Fibroblast of villous mesenchyme (primary cell): ENCODE measurements around the gene SMG9. TPM values are rescaled to one million over a fixed set of nuclear protein-coding genes. Genes with fewer than 3 reads are reported as not detected.

Source experiments
- DNase-seq: peaks from one replicate; pipeline ENCODE4 v3.0.0-alpha.2; 2010; ENCODE audit warnings: low read depth
- H3K4me3 ChIP-seq: 2 replicates; pipeline ENCODE4 v1.5.1; 2011; ENCODE audit warnings: low read depth, mild to moderate bottlenecking, low read length
- total RNA-seq: library from RNA; depleted of rRNA; stranded (reverse); fragments of >200 nt; gene quantifications from 2 replicates; pipeline ENCODE4 v1.2.3, GENCODE V29; 2012
- TF ChIP-seq, protein P1 (sequence below): IDR thresholded peaks from 2 replicates; pipeline ENCODE4 v1.5.1; 2012; ENCODE audit warnings: low read depth, mild to moderate bottlenecking, low read length; ENCODE audit not compliant: insufficient read depth

Gene SMG9
- total RNA-seq, 1 donor, result 13.0 TPM

DNA sequence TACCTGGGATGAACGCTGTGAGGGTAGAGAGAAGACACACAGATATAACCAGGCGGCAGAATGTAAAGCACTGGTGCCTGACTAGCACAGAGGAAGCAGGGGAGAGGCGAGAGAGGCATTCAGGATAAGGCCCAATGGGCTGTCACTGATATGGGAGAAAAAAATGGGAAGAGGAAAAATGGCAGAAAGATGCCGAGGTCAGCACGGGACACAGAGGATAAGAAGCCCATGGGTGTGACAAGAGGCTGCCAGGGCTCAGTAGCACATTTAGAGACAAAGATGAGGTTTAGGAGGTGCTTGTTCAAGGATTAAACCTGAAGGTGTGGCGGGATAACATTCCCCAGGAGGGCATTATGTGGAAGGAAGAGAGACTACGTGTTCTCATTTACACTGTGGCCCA, 5.6 kb downstream of the SMG9 start:
- DNase-seq, result no peak
- no peak overlapping the region for H3K4me3 ChIP-seq
- TF ChIP-seq, protein P1, sequence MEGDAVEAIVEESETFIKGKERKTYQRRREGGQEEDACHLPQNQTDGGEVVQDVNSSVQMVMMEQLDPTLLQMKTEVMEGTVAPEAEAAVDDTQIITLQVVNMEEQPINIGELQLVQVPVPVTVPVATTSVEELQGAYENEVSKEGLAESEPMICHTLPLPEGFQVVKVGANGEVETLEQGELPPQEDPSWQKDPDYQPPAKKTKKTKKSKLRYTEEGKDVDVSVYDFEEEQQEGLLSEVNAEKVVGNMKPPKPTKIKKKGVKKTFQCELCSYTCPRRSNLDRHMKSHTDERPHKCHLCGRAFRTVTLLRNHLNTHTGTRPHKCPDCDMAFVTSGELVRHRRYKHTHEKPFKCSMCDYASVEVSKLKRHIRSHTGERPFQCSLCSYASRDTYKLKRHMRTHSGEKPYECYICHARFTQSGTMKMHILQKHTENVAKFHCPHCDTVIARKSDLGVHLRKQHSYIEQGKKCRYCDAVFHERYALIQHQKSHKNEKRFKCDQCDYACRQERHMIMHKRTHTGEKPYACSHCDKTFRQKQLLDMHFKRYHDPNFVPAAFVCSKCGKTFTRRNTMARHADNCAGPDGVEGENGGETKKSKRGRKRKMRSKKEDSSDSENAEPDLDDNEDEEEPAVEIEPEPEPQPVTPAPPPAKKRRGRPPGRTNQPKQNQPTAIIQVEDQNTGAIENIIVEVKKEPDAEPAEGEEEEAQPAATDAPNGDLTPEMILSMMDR, result no peak

DNA sequence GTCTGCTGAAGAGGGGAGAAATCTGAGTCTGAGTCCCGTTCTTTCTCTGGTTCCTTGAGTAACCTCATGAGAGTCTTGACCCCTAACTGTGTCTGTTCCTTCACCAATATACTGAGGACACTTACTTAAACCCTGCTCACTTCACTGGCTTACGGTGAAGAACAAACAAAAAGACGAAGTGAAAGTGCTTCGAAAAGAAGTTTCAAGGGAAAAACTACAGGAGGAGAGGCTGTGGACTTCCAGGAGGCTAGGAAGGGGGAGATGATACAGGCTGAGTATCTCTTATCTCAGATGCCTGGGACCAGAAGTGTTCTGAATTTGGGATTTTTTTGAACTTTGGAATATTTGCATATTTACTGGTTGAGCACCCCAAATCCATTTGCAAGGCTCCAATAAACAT, 6.1 kb downstream of the SMG9 start:
- no peak for DNase-seq
- H3K4me3 ChIP-seq, result no peak overlapping the region
- TF ChIP-seq, protein P1, result no peak

DNA sequence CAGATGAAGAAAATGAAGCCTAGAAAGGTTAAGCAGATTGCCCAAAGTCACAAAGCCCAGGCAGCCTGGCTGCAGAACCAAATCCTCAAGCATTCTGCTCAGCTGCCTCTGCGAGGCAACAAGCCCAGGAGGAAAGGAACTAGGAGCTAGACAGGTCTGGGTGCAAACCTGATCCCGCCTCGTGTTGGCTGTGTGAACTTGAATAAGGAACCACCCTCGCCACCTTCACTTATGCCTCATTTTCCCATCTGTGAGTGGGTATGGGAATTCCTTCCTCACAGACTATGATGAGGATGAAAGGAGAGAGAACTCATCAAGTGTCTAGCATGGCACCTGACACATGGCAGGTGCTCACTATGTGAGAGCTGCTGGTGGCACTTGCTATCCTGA, 6.6 kb downstream of the SMG9 start:
- no peak for DNase-seq
- H3K4me3 ChIP-seq, result no peak overlapping the region
- TF ChIP-seq, protein P1, result no peak

DNA sequence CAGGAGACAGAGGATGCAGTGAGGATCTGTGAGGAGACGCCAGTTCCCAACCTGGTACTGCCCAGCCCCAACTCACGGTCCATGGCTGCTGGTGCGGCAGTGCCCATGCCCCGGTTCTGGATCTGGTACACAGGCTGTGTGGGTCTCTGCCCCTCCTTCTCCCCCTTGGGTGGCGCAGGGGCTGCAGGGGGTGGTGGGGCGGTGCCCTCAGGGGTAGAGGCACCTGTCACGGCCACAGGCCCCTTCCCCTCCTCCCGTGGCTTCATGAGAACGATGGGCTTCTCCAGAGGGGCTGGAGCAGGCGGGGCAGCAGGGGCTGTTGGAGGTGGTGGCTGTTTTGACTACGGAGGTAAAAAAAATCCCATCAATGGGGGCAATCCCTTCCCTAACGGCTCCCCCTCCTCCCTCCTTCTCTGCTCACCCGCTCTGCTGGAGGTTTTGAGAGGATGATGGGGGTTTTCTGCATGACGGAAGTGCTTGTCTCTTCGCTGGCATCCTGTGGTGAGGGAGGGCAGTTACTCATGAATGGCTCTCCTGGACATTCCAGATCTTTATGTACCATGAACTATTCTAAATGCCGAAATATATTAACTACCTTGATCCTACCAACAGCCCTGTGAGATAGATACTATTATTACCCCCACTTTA, 7.1 kb downstream of the SMG9 start:
- H3K4me3 ChIP-seq, result no peak overlapping the region
- TF ChIP-seq, protein P1, result no peak
- DNase-seq, result no peak

DNA sequence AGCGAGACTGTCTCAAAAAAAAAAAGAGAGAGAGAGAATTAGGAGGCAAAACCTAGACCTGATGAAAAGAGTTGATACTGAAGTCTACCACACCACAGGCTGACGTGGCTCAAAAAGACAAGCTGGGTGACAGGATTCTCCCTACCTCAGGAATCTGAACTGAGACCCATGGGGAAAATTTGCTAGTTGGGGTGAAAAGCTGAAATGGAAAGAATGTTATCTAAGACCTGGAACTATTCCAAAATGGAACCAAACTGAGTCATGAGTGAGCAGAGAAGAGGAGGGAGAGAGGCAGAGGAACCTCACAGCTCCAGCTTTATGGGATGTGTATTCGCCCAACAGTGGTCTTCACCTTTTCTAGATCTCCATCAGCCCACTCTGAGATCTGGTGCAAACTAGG, 11.7 kb downstream of the SMG9 start:
- DNase-seq, result no peak
- TF ChIP-seq, protein P1, result no peak
- H3K4me3 ChIP-seq, result no peak overlapping the region

DNA sequence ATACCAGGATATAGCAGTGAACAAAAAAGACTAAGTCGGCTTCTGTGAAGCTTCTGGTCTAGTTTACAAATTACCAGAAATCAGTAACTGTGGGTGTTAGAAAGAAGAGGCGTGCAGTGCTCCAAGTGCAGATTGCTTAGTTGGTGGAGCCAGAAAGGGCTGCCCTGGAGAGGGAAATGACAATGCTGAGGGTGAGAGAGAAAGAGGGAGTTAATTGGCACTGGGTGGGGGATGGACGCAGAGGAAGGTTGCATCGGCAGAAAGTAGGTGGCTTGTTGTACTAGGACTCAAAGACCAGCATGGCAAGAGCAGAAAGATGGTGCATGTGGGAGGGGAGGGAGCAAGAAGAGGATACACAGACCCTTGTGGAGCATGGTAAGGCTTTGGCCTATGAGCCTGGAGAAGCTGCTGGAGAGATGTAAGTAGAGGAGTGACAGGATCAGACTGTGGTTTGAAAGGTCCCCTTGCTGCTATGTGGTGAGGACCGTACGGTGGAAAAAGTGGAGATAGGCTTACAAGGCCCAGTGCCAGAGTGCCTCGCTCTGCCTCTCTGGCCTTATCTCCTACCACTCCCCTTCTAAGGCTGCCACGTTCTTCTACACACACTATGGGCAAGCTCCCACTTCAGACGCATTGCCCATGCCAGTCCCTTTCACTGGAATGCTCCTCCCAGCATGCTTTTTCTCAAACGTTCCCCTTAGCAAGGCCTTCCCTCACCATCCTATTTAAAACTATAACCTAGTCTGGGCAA, 13.5 kb downstream of the SMG9 start:
- no peak for DNase-seq

More for the DNA sequence above, 13.5 kb downstream of the SMG9 start:
- H3K4me3 ChIP-seq, result no peak overlapping the region
- TF ChIP-seq, protein P1, result no peak
